Sigmoid colon (tissue), 7 donors: ENCODE measurements around the gene PLA2G5. TPM values are rescaled to one million over a fixed set of nuclear protein-coding genes. Genes with fewer than 3 reads are reported as not detected.

Experiments
- DNase-seq: peaks from one replicate; pipeline ENCODE4 v3.0.0-alpha.2; 2019
- H3K27ac ChIP-seq, 4 donors: fragments of 200-600 bp; sonication (generic); one replicate each; pipeline ENCODE4 v1.5.1; 2016 to 2019; ENCODE audit warnings: mild to moderate bottlenecking in 1 of 4
- H3K27me3 ChIP-seq, 3 donors: fragments of 200-600 bp; sonication (generic); one replicate each; pipeline ENCODE4 v1.5.1; 2019; ENCODE audit warnings: mild to moderate bottlenecking in 1 of 3
- H3K36me3 ChIP-seq, 4 donors: fragments of 200-600 bp; sonication (generic); one replicate each; pipeline ENCODE4 v1.5.1; 2016 to 2019
- H3K4me1 ChIP-seq, 4 donors: fragments of 200-600 bp; sonication (generic); one replicate each; pipeline ENCODE4 v1.5.1; 2017 to 2019
- H3K4me3 ChIP-seq, 4 donors: fragments of 200-600 bp; sonication (generic); one replicate each; pipeline ENCODE4 v1.5.1; 2017 to 2019; ENCODE audit warnings: mild to moderate bottlenecking in 2 of 4, moderate library complexity in 1 of 4
- H3K9me3 ChIP-seq, 4 donors: fragments of 200-600 bp in 3 of 4; sonication (generic) in 3 of 4; one replicate each; pipeline versions ENCODE4 v1.5.1 to v1.6.1; 2013 to 2019
- CTCF ChIP-seq, 4 experiments: fragments of 450-650 bp in 3 of 4; fragments of 200-600 bp in 1 of 4; IDR thresholded peaks; one replicate each; pipeline ENCODE4 v1.5.1; 2016 to 2019; ENCODE audit warnings: antibody characterized with exemption in 4 of 4, mild to moderate bottlenecking in 3 of 4, moderate library complexity in 2 of 4
- EP300 ChIP-seq, 4 donors: sonication (generic); formaldehyde crosslinking; IDR thresholded peaks; one replicate each; pipeline ENCODE4 v1.6.1; 2017; ENCODE audit warnings: antibody characterized with exemption in 4 of 4
- POLR2A ChIP-seq, 2 donors: fragments of 450-650 bp; IDR thresholded peaks; one replicate each; pipeline ENCODE4 v1.6.1; 2016; ENCODE audit warnings: antibody characterized with exemption in 2 of 2, mild to moderate bottlenecking in 2 of 2, moderate library complexity in 2 of 2
- POLR2AphosphoS5 ChIP-seq, 4 donors: sonication (generic); formaldehyde crosslinking; IDR thresholded peaks; one replicate each; pipeline ENCODE4 v1.6.1; 2017; ENCODE audit warnings: antibody characterized with exemption in 4 of 4
- WGBS, 2 donors: extraction: QIAGEN DNeasy Blood & Tissue Kit; methylation state at CpG; one replicate each; pipeline ENCODE4 v1.1.7; 2013; 5-methylcytosine and 5-hydroxymethylcytosine counted together
- intact Hi-C: fragments of 100-400 bp; cut with DNase I; formaldehyde crosslinking; loops from one replicate; pipeline ENCODE4 v1.15.1; 2023
- polyA plus RNA-seq, 3 donors: library from polyadenylated mRNA; stranded (reverse); fragments of 200-250 nt; gene quantifications; one replicate each; pipeline ENCODE4 v1.2.3, GENCODE V29; 2013
- total RNA-seq, 4 donors: library from RNA; depleted of rRNA; stranded (reverse); fragments of >200 nt; gene quantifications; one replicate each; pipeline ENCODE4 v1.1.0, GENCODE V29; 2016
- donor health status: healthy with polysubstance abuse.
- donor health status: Bipolar disorder and iron deficiency.
- donor health status: healthy.

The PLA2G5 gene
- total and polyA plus RNA-seq, 7 donors = 0.69 to 45.4 (median 18.6) TPM

DNA sequence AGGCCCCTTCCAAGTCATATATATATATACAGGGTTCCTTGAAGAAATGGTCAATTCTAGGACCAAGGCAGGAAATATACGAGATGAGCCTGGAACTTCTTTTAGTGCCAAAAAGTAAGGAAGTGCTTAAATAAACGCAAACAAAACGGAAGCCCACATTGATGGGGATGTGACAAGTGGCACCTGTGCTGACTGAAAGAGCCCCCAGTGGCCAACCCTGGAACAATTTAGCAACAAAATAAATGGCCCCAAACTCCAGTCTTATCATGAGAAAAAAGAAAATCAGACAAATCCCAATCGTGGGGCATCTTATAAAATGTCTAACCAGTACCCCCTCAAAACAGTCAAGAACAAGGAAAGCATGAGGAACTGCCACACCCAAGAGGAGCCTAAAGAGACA, 17.7 kb downstream of the PLA2G5 start:
- Histone ChIP-seq H3K4me3 (no peak overlapping the region), H3K9me3 (no peaks in the 10 kb centered on the region), H3K27me3 (no peaks in the 10 kb centered on the region), H3K4me1 (peaks cover 0 to 5% (median 0%) of the 10 kb centered on the region in 4 donors), H3K27ac (no peak overlapping the region), H3K36me3 (peaks cover 5 to 23% (median 8%) of the 10 kb centered on the region in 4 donors)
- 60 to 64% methylated on average over 4 of the region's 4 CpGs for WGBS, 2 donors
- no peak for DNase-seq
- TF ChIP-seq POLR2AphosphoS5 (IDR thresholded peaks at IDR 0.05) (no peak), CTCF (IDR thresholded peaks at IDR 0.05) (peak in 1 of 4 experiments; percentile 13), POLR2A (IDR thresholded peaks at IDR 0.05) (no peak)
- intact Hi-C loops = no loop called here

DNA sequence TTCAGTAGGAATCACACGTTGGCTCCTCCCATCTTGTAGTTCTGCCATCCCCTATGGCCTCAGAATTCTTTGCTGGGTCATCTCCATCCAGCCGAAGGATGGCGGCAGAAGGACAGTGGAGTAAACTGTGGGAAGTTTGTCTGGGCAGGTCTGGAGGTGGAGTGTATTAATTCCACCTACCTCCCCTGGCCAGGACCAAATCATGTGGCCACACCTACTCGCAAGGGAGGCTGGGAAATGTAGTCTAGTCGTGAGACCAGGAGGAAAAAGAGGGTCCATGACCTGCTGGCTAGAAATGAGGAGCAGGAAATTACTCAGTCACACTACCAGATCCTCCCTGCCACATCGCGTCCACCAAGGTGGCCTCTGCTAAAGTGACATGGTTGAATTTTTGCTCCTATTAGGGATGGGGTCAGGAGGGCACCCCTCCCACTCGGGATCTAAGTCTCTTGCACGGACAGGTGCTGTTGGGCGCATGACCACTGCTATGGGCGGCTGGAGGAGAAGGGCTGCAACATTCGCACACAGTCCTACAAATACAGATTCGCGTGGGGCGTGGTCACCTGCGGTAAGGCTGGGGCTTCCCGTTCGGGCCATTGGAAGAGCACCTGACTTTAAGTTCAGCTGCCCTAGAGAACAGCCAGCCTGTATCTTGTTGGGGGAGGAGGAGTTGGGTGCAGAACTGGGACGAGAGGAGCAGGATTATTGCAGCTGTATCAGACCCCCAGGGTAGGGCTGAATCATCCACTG, 19.5 kb downstream of the PLA2G5 start:
- Histone ChIP-seq H3K4me1 (peaks cover 0 to 5% (median 0%) of the 10 kb centered on the region in 4 donors), H3K27me3 (no peaks in the 10 kb centered on the region), H3K27ac (no peak overlapping the region), H3K9me3 (no peaks in the 10 kb centered on the region), H3K4me3 (no peak overlapping the region), H3K36me3 (peaks cover 5 to 23% (median 8%) of the 10 kb centered on the region in 4 donors)
- 88 to 89% methylated on average over 19 of the region's 19 CpGs for WGBS, 2 donors
- intact Hi-C loops = no loop called here
- DNase-seq = no peak
- TF ChIP-seq POLR2A (IDR thresholded peaks at IDR 0.05) = no peak
- no peak for TF ChIP-seq EP300 (IDR thresholded peaks at IDR 0.05)
- no peak for TF ChIP-seq POLR2AphosphoS5 (IDR thresholded peaks at IDR 0.05)
- no peak for TF ChIP-seq CTCF (IDR thresholded peaks at IDR 0.05)

- intact Hi-C loops = no loop called here
- TF ChIP-seq CTCF (IDR thresholded peaks at IDR 0.05) = no peak
- TF ChIP-seq POLR2A (IDR thresholded peaks at IDR 0.05) = no peak
- no peak for TF ChIP-seq POLR2AphosphoS5 (IDR thresholded peaks at IDR 0.05)
- no peak for TF ChIP-seq EP300 (IDR thresholded peaks at IDR 0.05)
- no peaks in the 10 kb centered on the region for H3K27me3 ChIP-seq
- no peaks in the 10 kb centered on the region for H3K9me3 ChIP-seq
- H3K36me3 ChIP-seq = peaks cover 2 to 23% (median 8%) of the 10 kb centered on the region in 4 donors
- H3K4me3 ChIP-seq = no peak overlapping the region
- H3K27ac ChIP-seq = no peak overlapping the region
- H3K4me1 ChIP-seq = peaks cover 0 to 5% (median 0%) of the 10 kb centered on the region in 4 donors
- WGBS, 2 donors = 89 to 90% methylated on average over 3 of the region's 3 CpGs
- DNase-seq = no peak
Observed at GRCh38 chr1:20090119-20090518, 20.1 kb downstream of the PLA2G5 start.

GRCh38 chr1:20090641-20091040, 20.6 kb downstream of the PLA2G5 start:
- H3K27ac ChIP-seq = no peak overlapping the region

More at GRCh38 chr1:20090641-20091040, 20.6 kb downstream of the PLA2G5 start:
- intact Hi-C loops = no loop called here
- WGBS, 2 donors = 85 to 88% methylated on average over 6 of the region's 6 CpGs
- no peak overlapping the region for H3K4me3 ChIP-seq
- peaks cover 0 to 23% (median 8%) of the 10 kb centered on the region in 4 donors for H3K36me3 ChIP-seq
- H3K27me3 ChIP-seq = no peaks in the 10 kb centered on the region
- TF ChIP-seq POLR2A (IDR thresholded peaks at IDR 0.05) (no peak), EP300 (IDR thresholded peaks at IDR 0.05) (no peak), CTCF (IDR thresholded peaks at IDR 0.05) (no peak), POLR2AphosphoS5 (IDR thresholded peaks at IDR 0.05) (no peak)
- no peaks in the 10 kb centered on the region for H3K9me3 ChIP-seq
- H3K4me1 ChIP-seq = peaks cover 0 to 5% (median 0%) of the 10 kb centered on the region in 4 donors
- no peak for DNase-seq
